T1000 (cell line): ENCODE results near the gene CD93.

ENCODE experiments used
- DNase-seq: peaks from one replicate; lab custom pipeline; 2025; ENCODE audit warnings: mixed read lengths; lab: John Stamatoyannopoulos, UW

CD93 gene

GRCh38 chr20:23034721-23035671, 51.1 kb downstream of the CD93 start, which contains the start of gene SSTR4:
SSTR4 (plus strand) TSS chr20:23035312; CDS start chr20:23035484, 172 bp downstream.
- no peak for DNase-seq

DNA sequence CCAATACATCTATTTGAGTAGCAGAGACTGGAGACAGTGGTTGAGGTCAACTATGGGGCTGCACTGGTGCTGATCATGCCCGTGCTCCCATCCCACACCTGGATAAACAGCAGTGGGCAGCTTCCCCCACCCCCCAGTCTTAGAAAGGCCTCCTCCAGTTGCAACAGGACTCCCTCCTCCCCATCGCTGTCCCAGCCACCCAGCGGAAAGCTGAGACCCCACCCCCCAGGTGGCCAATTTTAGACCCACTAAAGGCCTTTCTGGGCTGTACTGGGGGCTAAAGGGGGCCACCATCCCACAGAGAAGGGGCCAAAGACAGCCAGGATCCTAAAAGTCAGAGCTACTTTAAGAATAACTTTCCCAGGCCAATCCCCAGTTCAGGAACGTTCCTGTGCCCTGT, 52.2 kb downstream of the CD93 start:
- no peak for DNase-seq

GRCh38 chr20:23032750-23033078, 53.4 kb downstream of the CD93 start:
- DNase-seq = no peak

DNA sequence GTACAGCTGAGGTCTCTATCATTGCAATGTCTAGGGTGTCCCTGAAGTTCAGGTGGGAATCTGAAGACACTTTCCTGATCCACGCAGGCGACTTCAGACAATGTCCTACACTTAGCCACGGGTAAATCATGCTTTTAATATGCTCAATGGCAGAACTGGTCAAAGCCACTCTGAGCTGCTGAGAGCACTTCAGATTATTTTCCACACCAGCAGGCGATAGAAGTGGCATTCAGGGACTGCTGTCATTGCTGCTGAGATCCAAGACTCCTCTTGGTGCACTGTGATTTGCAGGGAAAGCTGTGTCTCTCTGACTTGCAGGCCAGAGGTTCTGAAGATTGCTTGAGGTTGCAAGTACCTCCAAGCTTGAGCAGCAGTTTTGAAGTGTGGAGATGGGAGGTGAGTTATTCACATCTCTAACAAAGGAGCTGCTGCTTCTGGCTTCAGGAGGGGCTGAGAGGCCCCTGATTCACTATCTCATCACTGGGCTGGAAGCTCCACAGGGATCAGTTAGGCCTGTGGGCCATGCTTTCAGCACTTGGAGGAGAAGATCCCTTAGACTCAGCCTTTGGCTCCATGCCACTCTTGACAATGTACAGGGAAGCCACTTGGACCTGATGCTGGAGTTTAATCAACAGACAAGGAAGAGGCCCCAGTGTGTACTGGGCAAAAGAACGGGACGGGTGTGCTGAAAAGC, 53.9 kb downstream of the CD93 start:
- DNase-seq = no peak

GRCh38 chr20:23031346-23031745, 54.8 kb downstream of the CD93 start:
- DNase-seq = no peak
